Activated CD4-positive, alpha-beta T cell treated with anti-CD3 and anti-CD28 coated beads for 24 hours (primary cell): Measurements from ENCODE around the gene SDCCAG8.

Experiments
- DNase-seq, 2 donors: peaks; one replicate each; pipeline ENCODE4 v3.0.0-alpha.2; 2020; ENCODE audit warnings: low read depth in 2 of 2

SDCCAG8 gene

DNA sequence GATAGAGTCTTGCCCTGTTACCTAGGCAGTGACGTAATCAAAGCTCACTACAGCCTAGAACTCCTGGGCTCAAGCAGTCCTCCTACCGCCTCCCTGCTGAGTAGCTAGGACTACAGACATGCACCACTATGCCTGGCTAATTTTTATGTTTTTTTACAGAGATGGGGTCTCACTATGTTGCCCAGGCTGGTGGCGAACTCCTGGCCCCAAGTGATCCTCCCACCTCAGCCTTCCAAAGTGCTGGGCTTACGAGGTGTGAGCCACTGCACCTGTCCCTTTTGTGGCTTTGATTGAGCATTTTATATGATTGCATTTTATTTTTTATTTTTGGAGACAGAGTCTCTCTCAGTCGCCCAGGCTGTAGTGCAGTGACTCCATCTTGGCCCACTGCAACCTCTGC is 25.8 kb downstream of the SDCCAG8 start:
- no peak for DNase-seq

- no peak for DNase-seq
Measured at GRCh38 chr1:243286409-243287122, 30.7 kb downstream of the SDCCAG8 start.

GRCh38 chr1:243287123-243287460 is 31.3 kb downstream of the SDCCAG8 start:
- DNase-seq, result no peak

DNA sequence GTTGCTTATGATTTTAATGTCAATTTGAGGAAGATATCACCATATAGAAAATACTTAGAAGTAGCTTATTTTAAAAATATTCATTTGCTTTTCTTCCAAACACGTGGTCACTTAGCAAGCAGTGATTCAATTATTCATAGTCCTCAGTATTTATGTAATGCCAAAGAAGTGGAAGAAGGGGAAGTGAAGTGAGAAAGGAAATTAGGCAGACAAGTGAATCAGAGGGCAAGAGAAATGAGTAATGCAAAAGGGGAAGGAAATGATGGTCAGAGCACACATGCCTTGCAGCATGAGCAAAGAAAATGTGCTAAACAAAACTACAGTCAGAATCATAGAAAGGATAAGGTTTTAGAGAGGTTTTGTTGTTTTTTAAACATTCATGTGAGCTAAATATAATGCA is 31.8 kb downstream of the SDCCAG8 start:
- DNase-seq, result no peak

GRCh38 chr1:243288062-243288461 is 32.2 kb downstream of the SDCCAG8 start:
- no peak for DNase-seq

- no peak for DNase-seq
Measured at GRCh38 chr1:243291292-243291691, 35.5 kb downstream of the SDCCAG8 start.

DNA sequence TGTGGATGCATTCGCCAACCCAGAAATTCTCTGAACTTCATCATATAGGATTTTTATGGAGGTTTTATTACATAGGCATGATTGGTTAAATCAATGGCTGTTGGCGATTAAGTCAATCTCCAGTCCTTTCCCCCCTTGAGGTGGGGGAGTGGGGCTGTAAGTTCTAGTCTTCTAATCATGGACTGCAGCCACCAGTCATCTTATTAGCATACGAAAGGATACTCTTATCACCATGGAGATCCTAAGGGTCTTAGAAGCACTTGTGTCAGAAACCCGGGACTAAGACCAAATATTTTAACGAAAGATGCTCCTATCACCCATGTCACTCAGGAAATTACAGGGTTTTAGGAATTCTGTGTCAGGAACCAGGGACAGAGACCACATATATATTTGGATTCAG is 36.3 kb downstream of the SDCCAG8 start:
- DNase-seq, result no peak

DNA sequence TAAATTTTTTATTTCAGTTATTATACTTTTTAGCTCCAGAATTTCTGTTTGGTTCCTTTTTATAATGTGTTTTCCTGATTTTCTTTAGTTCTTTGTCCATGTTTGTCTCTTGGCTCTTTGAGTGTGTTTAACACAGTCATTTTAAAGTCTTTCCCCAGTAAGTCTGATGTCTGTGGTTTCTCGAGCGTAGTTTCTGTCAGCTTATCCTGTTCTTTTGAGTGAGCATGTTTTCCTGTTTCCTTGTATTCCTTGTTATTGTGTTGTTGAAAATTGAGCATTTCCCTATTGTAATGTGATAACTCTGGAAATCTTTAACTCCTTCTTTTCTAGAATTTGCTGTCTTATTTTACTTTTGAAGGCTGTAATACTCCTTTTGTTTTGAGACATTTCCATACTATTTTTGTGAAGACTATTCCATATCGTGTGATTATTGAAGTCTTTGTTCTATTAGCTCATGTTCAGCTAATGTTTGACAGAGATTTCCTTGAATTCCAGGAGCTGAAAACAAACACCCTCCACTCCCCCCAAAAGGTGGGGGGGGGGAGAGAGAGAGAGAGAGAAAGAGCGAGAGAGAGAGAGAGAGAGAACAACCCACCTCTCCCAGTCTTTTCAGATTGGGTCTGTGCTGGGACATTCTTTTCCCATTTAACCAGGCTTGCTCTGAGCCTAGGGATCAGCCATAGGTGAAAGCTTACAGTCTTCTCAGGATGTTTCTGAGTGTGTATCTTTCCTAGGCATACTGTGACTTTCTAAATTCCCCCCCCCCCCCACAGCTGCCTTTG is 38.3 kb downstream of the SDCCAG8 start:
- DNase-seq, result no peak

DNA sequence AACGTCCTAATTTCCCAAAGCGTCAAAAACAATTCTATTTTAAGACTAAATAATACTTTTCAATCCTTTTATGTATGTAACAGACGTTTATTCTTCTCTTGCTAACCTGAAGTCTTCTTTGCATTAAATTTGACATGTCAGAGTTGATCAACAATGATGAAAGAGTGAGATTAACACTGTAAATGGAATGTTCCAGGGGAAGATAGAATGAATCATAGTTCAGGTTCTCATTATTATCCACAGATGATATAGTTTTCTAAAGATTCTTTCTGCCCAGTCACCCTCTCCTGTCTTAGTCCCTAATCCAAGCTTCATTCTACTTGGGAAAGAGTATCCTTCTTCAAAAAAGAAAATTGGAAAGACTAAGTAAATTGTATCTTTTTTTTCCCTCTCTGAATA is 38.9 kb downstream of the SDCCAG8 start:
- DNase-seq, result no peak

- no peak for DNase-seq
Measured at GRCh38 chr1:243299069-243299468, 43.2 kb downstream of the SDCCAG8 start.

GRCh38 chr1:243301059-243301458 is 45.2 kb downstream of the SDCCAG8 start:
- DNase-seq, result no peak

DNA sequence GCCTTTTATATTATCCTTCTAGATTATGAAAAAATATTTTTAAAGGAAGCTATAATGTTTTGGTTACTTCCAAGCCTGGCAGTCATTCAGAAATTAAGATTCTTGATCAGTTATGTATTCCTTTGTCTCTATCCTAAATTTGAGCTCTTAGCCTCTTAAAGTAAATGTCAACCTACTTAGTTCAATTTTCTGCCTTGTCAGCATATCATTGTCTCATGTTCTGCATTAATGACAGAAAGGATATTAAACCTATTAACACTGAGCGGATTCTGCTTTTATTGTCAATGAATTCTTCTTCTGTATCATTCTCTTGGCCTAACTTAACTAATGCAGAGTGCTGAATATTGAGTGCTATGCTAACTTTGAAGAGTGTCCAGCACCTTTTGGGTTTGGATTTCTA is 56.0 kb downstream of the SDCCAG8 start:
- DNase-seq, result no peak

DNA sequence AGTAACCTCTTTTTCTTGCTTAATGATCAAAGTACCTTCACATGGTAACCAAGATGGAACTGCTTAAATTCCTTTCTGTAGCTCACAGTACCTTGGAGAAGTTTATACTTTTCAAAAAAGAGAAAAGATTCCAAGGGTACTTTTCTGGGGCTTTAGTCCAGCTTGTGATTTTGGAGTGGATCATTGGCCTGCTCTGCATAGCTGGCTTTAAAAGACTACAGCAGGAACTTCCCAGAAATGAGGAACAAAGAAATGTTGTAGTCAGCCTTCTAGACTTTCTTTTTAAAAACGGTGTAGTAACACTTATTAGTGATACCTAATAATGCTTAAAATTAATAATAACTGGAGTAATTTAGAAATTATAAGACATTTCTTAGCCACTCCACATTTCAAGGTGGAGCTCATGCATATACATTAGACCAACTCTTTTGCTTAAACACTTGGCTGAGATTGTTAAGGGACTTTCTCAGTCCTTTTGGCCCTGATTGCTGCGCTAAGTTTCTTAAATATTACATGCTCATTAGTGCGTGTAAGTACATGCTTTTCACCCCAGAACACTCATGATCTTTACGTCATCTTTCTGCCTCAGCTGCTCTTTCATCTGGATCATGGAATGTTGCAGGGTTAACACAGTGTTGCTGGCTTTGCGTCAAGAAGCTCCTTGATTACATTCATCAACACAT is 57.3 kb downstream of the SDCCAG8 start:
- DNase-seq, result no peak

- no peak for DNase-seq
Measured at GRCh38 chr1:243313635-243314536, 58.0 kb downstream of the SDCCAG8 start.

- no peak for DNase-seq
Measured at GRCh38 chr1:243315455-243315854, 59.6 kb downstream of the SDCCAG8 start.

GRCh38 chr1:243315893-243316292 is 60.1 kb downstream of the SDCCAG8 start:
- no peak for DNase-seq

GRCh38 chr1:243316366-243316989 is 60.6 kb downstream of the SDCCAG8 start:
- DNase-seq, result no peak

DNA sequence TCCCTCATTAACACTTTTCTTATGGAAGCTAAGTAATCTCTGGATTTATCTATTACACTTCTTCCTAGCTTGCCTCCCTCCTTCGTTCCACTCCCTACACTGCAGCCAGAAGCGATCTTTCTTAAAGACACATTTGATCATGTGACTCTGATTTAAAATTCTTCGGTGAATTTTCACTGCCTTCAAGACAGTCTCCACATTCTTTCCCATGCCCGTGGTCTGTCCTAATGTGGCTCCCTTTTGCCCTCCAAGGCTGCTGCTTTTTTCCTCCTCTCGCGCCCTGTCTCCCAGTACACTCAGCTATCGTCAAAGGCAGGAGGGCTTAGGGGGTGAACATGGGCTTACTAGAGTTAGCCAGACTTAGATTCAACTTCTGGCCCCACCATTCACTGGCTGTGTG is 64.4 kb downstream of the SDCCAG8 start:
- no peak for DNase-seq

- no peak for DNase-seq
Measured at GRCh38 chr1:243322326-243322725, 66.5 kb downstream of the SDCCAG8 start.

DNA sequence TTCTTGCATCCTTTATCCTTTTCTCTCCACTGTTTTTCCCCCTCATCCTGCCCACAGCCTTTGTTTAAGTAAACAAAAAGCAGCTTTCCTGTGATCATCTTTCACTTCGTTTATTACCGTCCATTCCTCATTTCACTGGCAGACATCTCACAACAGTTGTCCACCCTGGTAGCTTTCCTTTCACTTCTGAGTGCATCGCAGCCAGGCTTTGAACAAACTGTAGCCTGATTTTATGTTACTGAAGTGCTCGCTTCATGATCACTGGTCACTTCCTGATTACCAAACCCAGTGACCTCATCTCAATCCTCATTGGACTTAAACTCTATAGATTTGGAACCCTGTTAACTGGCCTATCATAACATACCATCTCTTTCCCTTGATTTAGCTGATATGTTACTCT is 67.7 kb downstream of the SDCCAG8 start:
- no peak for DNase-seq

DNA sequence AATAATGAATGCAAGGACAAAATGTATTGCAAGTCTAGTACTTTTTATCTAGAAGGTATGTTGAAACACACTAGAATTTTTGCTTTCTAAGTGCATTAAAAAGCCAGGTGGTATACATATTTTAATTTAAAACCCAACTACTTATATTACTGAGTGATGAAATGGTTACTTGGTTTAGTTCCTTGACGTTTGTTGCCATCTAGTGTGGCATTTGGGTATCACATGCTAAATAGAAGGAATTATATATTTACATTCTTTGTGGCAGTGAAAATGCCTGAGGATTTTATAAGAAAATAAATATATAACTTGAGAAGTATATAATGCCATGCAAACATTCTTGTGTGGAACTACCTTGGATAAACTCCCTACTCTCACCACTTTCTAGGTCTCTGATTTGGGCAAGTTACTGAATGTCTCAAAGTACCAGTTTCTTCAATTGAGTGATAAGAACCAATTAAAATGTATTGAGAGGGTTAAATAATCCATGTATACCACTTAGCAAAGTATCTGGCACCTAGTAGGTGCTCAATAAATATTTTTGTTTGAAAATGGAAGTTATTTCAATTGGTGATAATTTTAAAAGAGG is 69.6 kb downstream of the SDCCAG8 start:
- DNase-seq, result peak in 1 of 2 donors; percentile 25
